Raji (cell line): Measurements from ENCODE around the gene ITPRIP.

Experiments
- POLR2A ChIP-seq: IDR thresholded peaks from 2 replicates; pipeline ENCODE4 v1.6.1; 2011; ENCODE audit warnings: low read depth, low read length, control low read depth; ENCODE audit not compliant: insufficient read depth

The ITPRIP gene

GRCh38 chr10:104309980-104310978 is 28.0 kb downstream of the ITPRIP start:
- TF ChIP-seq POLR2A, result no peak

GRCh38 chr10:104308439-104308903 is 29.8 kb downstream of the ITPRIP start:
- no peak for TF ChIP-seq POLR2A

- no peak for TF ChIP-seq POLR2A
Measured at GRCh38 chr10:104307576-104308438, 30.5 kb downstream of the ITPRIP start.

- TF ChIP-seq POLR2A, result no peak
Measured at GRCh38 chr10:104306897-104307296, 31.4 kb downstream of the ITPRIP start.

- no peak for TF ChIP-seq POLR2A
Measured at GRCh38 chr10:104304927-104305326, 33.3 kb downstream of the ITPRIP start.

- no peak for TF ChIP-seq POLR2A
Measured at GRCh38 chr10:104304356-104304745, 33.9 kb downstream of the ITPRIP start.

GRCh38 chr10:104303594-104304355 is 34.5 kb downstream of the ITPRIP start:
- TF ChIP-seq POLR2A, result no peak

GRCh38 chr10:104301907-104302690 is 36.2 kb downstream of the ITPRIP start:
- TF ChIP-seq POLR2A, result no peak

- no peak for TF ChIP-seq POLR2A
Measured at GRCh38 chr10:104300736-104301292, 37.5 kb downstream of the ITPRIP start.

GRCh38 chr10:104300002-104300735 is 38.1 kb downstream of the ITPRIP start:
- no peak for TF ChIP-seq POLR2A

GRCh38 chr10:104299031-104299904 is 39.0 kb downstream of the ITPRIP start:
- TF ChIP-seq POLR2A, result no peak

GRCh38 chr10:104297697-104298660 is 40.3 kb downstream of the ITPRIP start:
- TF ChIP-seq POLR2A, result no peak
